NOMO-1 treated with DMSO at 0.1 percent for 48 hours (cell line): ENCODE measurements around the gene ATP8A1.

Experiments used
- DNase-seq: peaks from one replicate; lab custom pipeline; 2025; ENCODE audit not compliant: unreplicated experiment; lab: John Stamatoyannopoulos, UW

Gene ATP8A1

GRCh38 chr4:42627885-42628646 lies 28.8 kb downstream of the ATP8A1 start:
- DNase-seq: no peak

GRCh38 chr4:42626629-42627146 lies 30.2 kb downstream of the ATP8A1 start:
- DNase-seq: no peak

GRCh38 chr4:42625329-42625728 lies 31.6 kb downstream of the ATP8A1 start:
- no peak for DNase-seq

GRCh38 chr4:42624551-42624950 lies 32.4 kb downstream of the ATP8A1 start:
- no peak for DNase-seq

- DNase-seq: no peak
These were observed 38.9 kb downstream of the ATP8A1 start for GRCh38 chr4:42618023-42618422.

GRCh38 chr4:42617030-42617429 lies 39.9 kb downstream of the ATP8A1 start:
- no peak for DNase-seq

GRCh38 chr4:42616572-42616971 lies 40.3 kb downstream of the ATP8A1 start:
- DNase-seq: no peak

GRCh38 chr4:42615131-42615763 lies 41.7 kb downstream of the ATP8A1 start:
- DNase-seq: no peak

- DNase-seq: no peak
These were observed 44.0 kb downstream of the ATP8A1 start for GRCh38 chr4:42612898-42613297.

GRCh38 chr4:42610941-42611340 lies 46.0 kb downstream of the ATP8A1 start:
- no peak for DNase-seq

- DNase-seq: no peak
These were observed 47.9 kb downstream of the ATP8A1 start for GRCh38 chr4:42609051-42609450.

- no peak for DNase-seq
These were observed 48.4 kb downstream of the ATP8A1 start for GRCh38 chr4:42608551-42608950.

GRCh38 chr4:42607011-42607726 lies 49.7 kb downstream of the ATP8A1 start:
- no peak for DNase-seq

- DNase-seq: no peak
These were observed 51.6 kb downstream of the ATP8A1 start for GRCh38 chr4:42605264-42605663.

- DNase-seq: no peak
These were observed 53.0 kb downstream of the ATP8A1 start for GRCh38 chr4:42603862-42604261.

- no peak for DNase-seq
These were observed 56.3 kb downstream of the ATP8A1 start for GRCh38 chr4:42600578-42600977.

GRCh38 chr4:42596918-42597317 lies 60.0 kb downstream of the ATP8A1 start:
- no peak for DNase-seq

GRCh38 chr4:42594888-42595287 lies 62.0 kb downstream of the ATP8A1 start:
- DNase-seq: no peak

GRCh38 chr4:42588909-42589308 lies 68.0 kb downstream of the ATP8A1 start:
- DNase-seq: no peak

- DNase-seq: no peak
These were observed 70.1 kb downstream of the ATP8A1 start for GRCh38 chr4:42586775-42587174.

- no peak for DNase-seq
These were observed 77.0 kb downstream of the ATP8A1 start for GRCh38 chr4:42579903-42580302.

GRCh38 chr4:42578187-42578586 lies 78.7 kb downstream of the ATP8A1 start:
- DNase-seq: no peak
